Endothelial cell of umbilical vein (primary cell): ENCODE results near the gene C6orf141. TPM values are rescaled to one million over a fixed set of nuclear protein-coding genes. Genes with fewer than 3 reads are reported as not detected.

Experiments used
- BruUV-seq: library from RNA; stranded (reverse); fragments of 400-500 nt; replicated peaks from 2 replicates; lab custom pipeline; 2021; lab: Mats Ljungman, UMichigan
- CTCF ChIA-PET: fragments of 300-600, 350-600 bp; sonication (Branson Sonifier 250); formaldehyde crosslinking; loops from one replicate; lab custom pipeline; 2021; ENCODE audit warnings: antibody characterized with exemption, inconsistent platforms; lab: Charles Lee
- POLR2A ChIA-PET: fragments of 300-600, 350-600 bp; sonication (Branson Sonifier 250); formaldehyde crosslinking; loops from one replicate; lab custom pipeline; 2021; ENCODE audit warnings: antibody characterized with exemption, inconsistent platforms; lab: Charles Lee
- DNase-seq: peaks from one replicate; pipeline ENCODE4 v3.0.0-alpha.2; 2011; ENCODE audit warnings: low read depth, low spot score
- FAIRE-seq: peaks from 2 replicates; lab custom pipeline; 2011; peaks lifted over from hg19 to GRCh38; lab: Jason Lieb, UNC
- H2AFZ ChIP-seq: 2 replicates; pipeline ENCODE4 v1.6.0; 2012; ENCODE audit warnings: low read depth, low read length, control low read depth, inconsistent platforms
- H3K27ac ChIP-seq: 2 replicates; pipeline ENCODE4 v1.5.1; 2011; ENCODE audit warnings: low read depth, mild to moderate bottlenecking, control low read depth, low read length, moderate library complexity; ENCODE audit not compliant: insufficient read depth
- H3K27me3 ChIP-seq, 2 experiments: 2 replicates each; pipeline versions ENCODE4 v1.6.0 to v1.6.1; 2011; ENCODE audit warnings: low read length in 2 of 2, mixed read lengths in 1 of 2; ENCODE audit not compliant: control insufficient read depth in 2 of 2, insufficient read depth in 2 of 2
- H3K36me3 ChIP-seq, 2 experiments: 2 replicates in 1 of 2; 3 replicates in 1 of 2; pipeline ENCODE4 v1.5.1; 2011; ENCODE audit warnings: low read length in 2 of 2, mild to moderate bottlenecking in 1 of 2, moderate library complexity in 1 of 2; ENCODE audit not compliant: control insufficient read depth in 2 of 2, insufficient read depth in 2 of 2; ENCODE audit errors: extremely low read depth in 1 of 2
- H3K4me1 ChIP-seq: 3 replicates; pipeline ENCODE4 v1.5.1; 2011; ENCODE audit warnings: mild to moderate bottlenecking, low read length; ENCODE audit not compliant: control insufficient read depth, insufficient read depth; ENCODE audit errors: extremely low read depth
- H3K4me2 ChIP-seq: 2 replicates; pipeline ENCODE4 v1.6.1; 2011; ENCODE audit warnings: low read length, control low read depth, mixed read lengths; ENCODE audit not compliant: insufficient read depth
- H3K4me3 ChIP-seq, 3 experiments: fragments of 200-600 bp in 1 of 3; sonication (generic), shearing (Covaris generic) in 1 of 3; replicated peaks in 1 of 3; 2 replicates each; pipeline ENCODE4 v1.5.1; 2011 to 2016; ENCODE audit warnings: control low read depth in 3 of 3, low read length in 3 of 3, mild to moderate bottlenecking in 2 of 3, inconsistent platforms in 1 of 3, low read depth in 1 of 3, moderate library complexity in 1 of 3; ENCODE audit not compliant: insufficient read depth in 1 of 3
- H3K79me2 ChIP-seq: 2 replicates; pipeline ENCODE4 v1.6.0; 2012; ENCODE audit warnings: low read length, inconsistent platforms; ENCODE audit not compliant: control insufficient read depth, insufficient read depth
- H3K9ac ChIP-seq: replicated peaks from 2 replicates; pipeline ENCODE3; 2011; ENCODE audit warnings: low read length, control low read depth; ENCODE audit not compliant: insufficient read depth; ENCODE audit errors: extremely low read depth
- H3K9me1 ChIP-seq: replicated peaks from 3 replicates; pipeline ENCODE4 v1.6.0; 2011; ENCODE audit warnings: mild to moderate bottlenecking, low read length; ENCODE audit not compliant: control insufficient read depth, insufficient read depth; ENCODE audit errors: extremely low read depth
- H3K9me3 ChIP-seq: replicated peaks from 2 replicates; pipeline ENCODE4 v1.5.1; 2012; ENCODE audit warnings: low read length, inconsistent platforms; ENCODE audit not compliant: control insufficient read depth, insufficient read depth
- H4K20me1 ChIP-seq: replicated peaks from 2 replicates; pipeline ENCODE3; 2011; ENCODE audit warnings: mild to moderate bottlenecking, low read length; ENCODE audit not compliant: control insufficient read depth, insufficient read depth; ENCODE audit errors: extremely low read depth
- EZH2 ChIP-seq: IDR thresholded peaks from 2 replicates; pipeline ENCODE4 v1.6.1; 2012; ENCODE audit warnings: borderline replicate concordance, low read depth, mild to moderate bottlenecking, moderate library complexity, low read length, inconsistent platforms; ENCODE audit not compliant: severe bottlenecking
- FOS ChIP-seq: IDR thresholded peaks from 2 replicates; pipeline ENCODE4 v1.6.1; 2011; ENCODE audit warnings: mild to moderate bottlenecking, low read length, moderate library complexity, borderline replicate concordance; ENCODE audit not compliant: insufficient read depth
- GATA2 ChIP-seq: IDR thresholded peaks from 2 replicates; pipeline ENCODE4 v1.7.0; 2011; ENCODE audit warnings: low read depth, mild to moderate bottlenecking, moderate library complexity, mixed read lengths, low read length; ENCODE audit not compliant: insufficient read length, insufficient read depth
- JUN ChIP-seq: IDR thresholded peaks from 2 replicates; pipeline ENCODE4 v1.6.1; 2011; ENCODE audit warnings: borderline replicate concordance, low read depth; ENCODE audit not compliant: insufficient read length, insufficient read depth
- MYC ChIP-seq: IDR thresholded peaks from one replicate; pipeline ENCODE4 v1.6.1; 2011; ENCODE audit warnings: mild to moderate bottlenecking, low read depth, low read length
- POLR2A ChIP-seq: IDR thresholded peaks from 2 replicates; pipeline ENCODE4 v1.6.1; 2012; ENCODE audit warnings: low read depth, mild to moderate bottlenecking, control low read depth, low read length
- POLR2AphosphoS5 ChIP-seq: IDR thresholded peaks from 2 replicates; pipeline ENCODE4 v1.6.1; 2012; ENCODE audit warnings: low read depth, mild to moderate bottlenecking, control low read depth, low read length, moderate library complexity; ENCODE audit not compliant: insufficient read depth
- dilution Hi-C: fragments of 300-500 bp; cut with MboI; formaldehyde crosslinking; loops from one replicate; pipeline ENCODE4 v1.15.0; 2019; ENCODE audit warnings: low sequenced_read_pairs; ENCODE audit not compliant: extremely low pct_ligation_motif_present
- intact Hi-C: fragments of 100-400 bp; cut with micrococcal nuclease; formaldehyde crosslinking; loops from one replicate; pipeline ENCODE4 v1.10.0; 2022
- polyA plus RNA-seq, 4 experiments: library from polyadenylated mRNA; depleted of rRNA in 3 of 4; stranded (reverse) in 3 of 4; unstranded in 1 of 4; fragments of >200 nt; gene quantifications; 2 replicates each; pipeline versions ENCODE4 v1.2.1 to v1.2.3, GENCODE V29; 2011 to 2012; ENCODE audit warnings: missing spikeins in 1 of 4
- total RNA-seq: library from RNA; stranded (reverse); gene quantifications from 2 replicates; pipeline ENCODE4 v1.2.3, GENCODE V29; 2021
- TF ChIP-seq, protein P1 (sequence below): IDR thresholded peaks from 2 replicates; pipeline ENCODE4 v1.6.1; 2011; ENCODE audit not compliant: insufficient read depth, insufficient read length
- TF ChIP-seq, protein P2 (sequence below), 2 donors: IDR thresholded peaks; 1 replicate in 1 of 2; 2 replicates in 1 of 2; pipeline ENCODE4 v1.5.1; 2011; ENCODE audit warnings: low read length in 2 of 2, mild to moderate bottlenecking in 2 of 2, moderate library complexity in 2 of 2, control low read depth in 1 of 2, inconsistent platforms in 1 of 2, low read depth in 1 of 2; ENCODE audit not compliant: insufficient read depth in 1 of 2; ENCODE audit errors: extremely low read depth in 1 of 2

Gene C6orf141
- total and polyA plus RNA-seq, 2 donors (not counting 3 experiments of a cell fraction or from before 2014, with no cell fraction given) = 5.7 to 15.5 TPM

DNA sequence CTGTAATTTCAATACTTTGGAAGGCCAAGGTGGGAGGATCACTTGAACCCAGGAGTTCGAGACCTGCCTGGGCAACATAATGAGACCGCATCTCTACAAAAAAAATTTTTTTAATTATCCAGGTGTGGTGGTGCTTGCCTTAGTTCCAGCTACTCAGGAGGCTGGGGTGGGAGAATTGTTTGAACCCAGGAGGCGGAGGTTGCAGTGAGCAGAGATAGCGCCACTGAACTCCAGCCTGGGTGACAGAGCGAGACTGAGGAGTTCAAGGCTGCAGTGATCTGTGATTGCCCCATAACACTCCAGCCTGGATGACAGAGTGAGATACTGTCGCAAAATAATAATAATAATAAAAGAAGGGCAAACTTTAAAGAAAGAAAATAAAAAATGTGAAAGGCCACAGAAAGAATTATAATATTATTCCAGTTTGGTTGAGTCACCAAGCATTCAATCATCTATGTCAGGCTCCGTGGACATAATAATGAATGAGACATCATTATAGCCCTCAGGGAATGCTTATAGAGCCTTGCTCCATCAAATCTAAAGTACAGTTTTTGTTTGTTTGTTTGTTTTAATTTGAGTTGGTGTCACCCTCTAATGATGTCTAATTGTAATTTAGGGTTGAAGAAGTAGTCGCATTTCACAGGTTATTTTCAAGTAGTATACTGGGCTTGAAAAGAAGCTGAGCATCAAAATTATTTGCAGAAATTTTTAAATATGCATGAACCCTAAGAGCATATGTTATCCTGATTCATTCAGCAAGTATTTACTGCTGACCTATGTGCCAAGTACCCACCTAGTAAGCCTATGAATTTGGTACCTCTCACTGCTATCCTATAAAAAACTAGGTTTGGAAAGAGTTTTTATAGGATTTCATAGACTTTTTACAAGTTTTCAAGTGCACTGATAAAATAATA, 35.6 kb upstream of the C6orf141 start:
- CTCF ChIA-PET = interaction anchor here (1.1 kb wide), 1 partner anchor 17 kb away, joined by 4 read pairs; no protein-coding TSS in a partner anchor
- intact Hi-C loops = no loop called here
- H3K36me3 ChIP-seq = no peaks in the 10 kb centered on the region
- no peak overlapping the region for H3K27ac ChIP-seq
- H3K9ac ChIP-seq = no peak overlapping the region
- H3K27me3 ChIP-seq = peaks cover 0 to 2% of the 10 kb centered on the region in 2 experiments
- H4K20me1 ChIP-seq = no peaks in the 10 kb centered on the region
- FAIRE-seq (no peak), DNase-seq (no peak)
- H3K9me3 ChIP-seq = no peaks in the 10 kb centered on the region
- no peaks in the 10 kb centered on the region for H3K9me1 ChIP-seq
- dilution Hi-C loops = no loop called here
- H2AFZ ChIP-seq = no peak overlapping the region
- TF ChIP-seq, protein P1, sequence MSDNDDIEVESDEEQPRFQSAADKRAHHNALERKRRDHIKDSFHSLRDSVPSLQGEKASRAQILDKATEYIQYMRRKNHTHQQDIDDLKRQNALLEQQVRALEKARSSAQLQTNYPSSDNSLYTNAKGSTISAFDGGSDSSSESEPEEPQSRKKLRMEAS = no peak
- no peak for TF ChIP-seq GATA2
- TF ChIP-seq MYC = no peak
- TF ChIP-seq EZH2 = no peak
- no peak for TF ChIP-seq POLR2A
- no peak for TF ChIP-seq FOS
- TF ChIP-seq, protein P2, sequence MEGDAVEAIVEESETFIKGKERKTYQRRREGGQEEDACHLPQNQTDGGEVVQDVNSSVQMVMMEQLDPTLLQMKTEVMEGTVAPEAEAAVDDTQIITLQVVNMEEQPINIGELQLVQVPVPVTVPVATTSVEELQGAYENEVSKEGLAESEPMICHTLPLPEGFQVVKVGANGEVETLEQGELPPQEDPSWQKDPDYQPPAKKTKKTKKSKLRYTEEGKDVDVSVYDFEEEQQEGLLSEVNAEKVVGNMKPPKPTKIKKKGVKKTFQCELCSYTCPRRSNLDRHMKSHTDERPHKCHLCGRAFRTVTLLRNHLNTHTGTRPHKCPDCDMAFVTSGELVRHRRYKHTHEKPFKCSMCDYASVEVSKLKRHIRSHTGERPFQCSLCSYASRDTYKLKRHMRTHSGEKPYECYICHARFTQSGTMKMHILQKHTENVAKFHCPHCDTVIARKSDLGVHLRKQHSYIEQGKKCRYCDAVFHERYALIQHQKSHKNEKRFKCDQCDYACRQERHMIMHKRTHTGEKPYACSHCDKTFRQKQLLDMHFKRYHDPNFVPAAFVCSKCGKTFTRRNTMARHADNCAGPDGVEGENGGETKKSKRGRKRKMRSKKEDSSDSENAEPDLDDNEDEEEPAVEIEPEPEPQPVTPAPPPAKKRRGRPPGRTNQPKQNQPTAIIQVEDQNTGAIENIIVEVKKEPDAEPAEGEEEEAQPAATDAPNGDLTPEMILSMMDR (IDR thresholded peaks at IDR 0.05; ENCODE audit: extremely low read depth in 1 of 2, insufficient read depth in 1 of 2, low read depth in 1 of 2, low read length in 2 of 2) = no peak
- no peak for TF ChIP-seq JUN
- TF ChIP-seq POLR2AphosphoS5 = no peak
- H3K4me3 ChIP-seq = no peak overlapping the region
- BruUV-seq = no TSS peak
- no peaks in the 10 kb centered on the region for H3K4me1 ChIP-seq
- H3K79me2 ChIP-seq = no peaks in the 10 kb centered on the region
- POLR2A ChIA-PET = no interaction called here
- no peak overlapping the region for H3K4me2 ChIP-seq
